ENCODE results near the gene SUCO.
A peak's percentile ranks its signal among the peaks of the same experiment; 100 is the strongest.
"Not testable (repeated sequence)": the region's sequence is repeated elsewhere in the genome, so short reads cannot be mapped to it uniquely, and the experiment has no call there.

The SUCO gene, protein sequence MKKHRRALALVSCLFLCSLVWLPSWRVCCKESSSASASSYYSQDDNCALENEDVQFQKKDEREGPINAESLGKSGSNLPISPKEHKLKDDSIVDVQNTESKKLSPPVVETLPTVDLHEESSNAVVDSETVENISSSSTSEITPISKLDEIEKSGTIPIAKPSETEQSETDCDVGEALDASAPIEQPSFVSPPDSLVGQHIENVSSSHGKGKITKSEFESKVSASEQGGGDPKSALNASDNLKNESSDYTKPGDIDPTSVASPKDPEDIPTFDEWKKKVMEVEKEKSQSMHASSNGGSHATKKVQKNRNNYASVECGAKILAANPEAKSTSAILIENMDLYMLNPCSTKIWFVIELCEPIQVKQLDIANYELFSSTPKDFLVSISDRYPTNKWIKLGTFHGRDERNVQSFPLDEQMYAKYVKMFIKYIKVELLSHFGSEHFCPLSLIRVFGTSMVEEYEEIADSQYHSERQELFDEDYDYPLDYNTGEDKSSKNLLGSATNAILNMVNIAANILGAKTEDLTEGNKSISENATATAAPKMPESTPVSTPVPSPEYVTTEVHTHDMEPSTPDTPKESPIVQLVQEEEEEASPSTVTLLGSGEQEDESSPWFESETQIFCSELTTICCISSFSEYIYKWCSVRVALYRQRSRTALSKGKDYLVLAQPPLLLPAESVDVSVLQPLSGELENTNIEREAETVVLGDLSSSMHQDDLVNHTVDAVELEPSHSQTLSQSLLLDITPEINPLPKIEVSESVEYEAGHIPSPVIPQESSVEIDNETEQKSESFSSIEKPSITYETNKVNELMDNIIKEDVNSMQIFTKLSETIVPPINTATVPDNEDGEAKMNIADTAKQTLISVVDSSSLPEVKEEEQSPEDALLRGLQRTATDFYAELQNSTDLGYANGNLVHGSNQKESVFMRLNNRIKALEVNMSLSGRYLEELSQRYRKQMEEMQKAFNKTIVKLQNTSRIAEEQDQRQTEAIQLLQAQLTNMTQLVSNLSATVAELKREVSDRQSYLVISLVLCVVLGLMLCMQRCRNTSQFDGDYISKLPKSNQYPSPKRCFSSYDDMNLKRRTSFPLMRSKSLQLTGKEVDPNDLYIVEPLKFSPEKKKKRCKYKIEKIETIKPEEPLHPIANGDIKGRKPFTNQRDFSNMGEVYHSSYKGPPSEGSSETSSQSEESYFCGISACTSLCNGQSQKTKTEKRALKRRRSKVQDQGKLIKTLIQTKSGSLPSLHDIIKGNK (N-terminal part only)

DNA sequence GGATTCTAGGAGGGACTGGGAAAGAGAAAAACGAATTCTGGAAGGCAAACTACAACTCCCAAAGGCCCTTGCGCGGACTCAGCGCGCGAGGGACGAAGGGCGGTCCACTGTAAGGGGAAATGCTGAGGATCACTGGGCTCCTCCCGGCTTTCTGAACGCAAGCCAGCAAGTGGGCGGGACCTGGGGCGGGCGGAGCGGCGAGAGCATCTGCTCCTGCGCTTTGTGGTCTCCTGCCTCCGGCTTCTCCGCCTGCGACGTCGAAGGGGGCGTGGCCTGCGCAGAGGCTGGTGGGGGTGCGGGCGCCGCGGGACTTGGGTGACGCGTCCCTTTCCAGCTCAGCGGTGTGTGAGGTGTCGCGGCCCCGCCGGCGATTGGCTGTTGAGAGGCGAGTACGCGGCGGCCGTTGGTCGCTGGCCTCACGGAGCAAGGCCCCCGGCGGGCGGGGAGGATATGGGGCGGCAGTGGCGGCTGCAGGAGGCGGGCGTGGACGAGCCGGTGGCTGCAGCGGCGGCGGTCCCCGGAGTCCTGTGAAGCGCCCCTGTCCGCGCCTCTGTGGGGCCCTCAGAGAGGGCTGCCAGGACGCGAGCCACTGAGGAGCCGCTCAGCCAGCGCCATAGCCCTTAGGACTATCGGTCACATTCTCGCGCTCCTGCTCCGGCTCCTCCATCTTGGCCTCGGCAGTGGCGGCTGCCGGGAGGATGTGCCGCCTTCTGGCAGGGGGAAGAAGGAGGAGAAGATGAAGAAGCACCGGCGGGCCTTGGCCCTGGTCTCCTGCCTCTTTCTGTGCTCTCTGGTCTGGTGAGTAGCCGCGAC lies at the start of gene SUCO:
SUCO (plus strand) TSS at position 451 of the 813 bp plus-strand sequence; CDS start at position 737, 286 bp downstream.
- DNase-seq (ENCODE audit: low spot score), result peak; percentile 99

DNA sequence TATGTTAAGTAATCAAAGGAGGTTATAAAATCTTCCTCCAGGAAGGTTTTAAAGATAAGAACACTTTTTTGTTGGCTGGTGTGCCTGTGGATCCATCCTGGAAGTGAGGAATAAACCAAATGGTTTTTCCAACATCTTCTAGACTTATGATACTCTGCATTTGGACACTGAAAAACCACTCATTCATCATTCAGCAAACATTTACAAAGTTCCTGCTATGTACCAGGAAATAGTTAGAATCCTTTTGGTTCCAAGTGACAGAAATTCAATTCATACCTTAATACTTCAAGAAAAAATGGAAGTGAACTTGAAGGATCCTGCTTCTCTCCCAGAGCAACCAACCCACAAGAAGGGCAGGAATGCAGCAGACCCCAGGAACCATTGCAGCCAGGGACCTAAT lies 49.5 kb upstream of the SUCO start:
- no peak for DNase-seq (ENCODE audit: low spot score)

DNA sequence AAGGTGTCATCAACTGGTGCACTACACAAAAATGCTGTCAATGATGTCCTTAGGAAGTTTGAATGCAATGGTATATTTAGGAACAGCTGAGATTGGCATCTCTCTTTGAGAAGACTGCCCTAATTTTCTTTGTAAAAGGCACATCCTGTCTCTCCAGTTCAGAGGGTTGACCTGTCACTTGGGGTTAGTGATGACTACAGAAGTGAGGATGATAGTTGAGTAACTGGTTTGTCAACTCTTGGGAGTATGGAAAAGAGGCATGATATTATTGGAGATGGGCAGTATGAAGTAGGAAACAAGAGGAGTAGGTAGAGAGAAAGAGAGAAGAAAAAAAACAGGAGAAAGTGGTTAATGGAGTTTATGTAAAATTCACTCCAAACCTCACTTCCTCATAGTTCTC lies 48.7 kb upstream of the SUCO start:
- DNase-seq (ENCODE audit: low spot score), result peak; percentile 19

DNA sequence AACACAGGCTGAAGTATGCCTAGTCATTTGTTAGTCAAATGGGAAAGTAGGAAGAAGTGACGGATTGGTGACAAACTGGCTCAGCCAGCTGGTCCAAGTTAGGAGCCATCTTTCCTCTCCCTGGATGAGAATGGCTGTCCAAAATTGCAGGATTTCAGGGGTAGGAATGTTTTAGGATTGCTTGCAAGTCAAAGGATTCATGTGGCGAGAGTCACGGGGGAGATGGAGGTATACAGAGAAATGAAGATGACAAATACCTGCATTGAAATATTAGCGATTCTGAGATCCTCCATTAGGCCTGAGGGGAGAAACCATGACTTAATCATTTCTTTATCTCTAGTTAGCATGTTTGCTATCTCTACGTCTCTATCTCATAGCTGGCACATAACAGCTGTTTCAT lies 47.3 kb upstream of the SUCO start:
- no peak for DNase-seq (ENCODE audit: low spot score)

DNA sequence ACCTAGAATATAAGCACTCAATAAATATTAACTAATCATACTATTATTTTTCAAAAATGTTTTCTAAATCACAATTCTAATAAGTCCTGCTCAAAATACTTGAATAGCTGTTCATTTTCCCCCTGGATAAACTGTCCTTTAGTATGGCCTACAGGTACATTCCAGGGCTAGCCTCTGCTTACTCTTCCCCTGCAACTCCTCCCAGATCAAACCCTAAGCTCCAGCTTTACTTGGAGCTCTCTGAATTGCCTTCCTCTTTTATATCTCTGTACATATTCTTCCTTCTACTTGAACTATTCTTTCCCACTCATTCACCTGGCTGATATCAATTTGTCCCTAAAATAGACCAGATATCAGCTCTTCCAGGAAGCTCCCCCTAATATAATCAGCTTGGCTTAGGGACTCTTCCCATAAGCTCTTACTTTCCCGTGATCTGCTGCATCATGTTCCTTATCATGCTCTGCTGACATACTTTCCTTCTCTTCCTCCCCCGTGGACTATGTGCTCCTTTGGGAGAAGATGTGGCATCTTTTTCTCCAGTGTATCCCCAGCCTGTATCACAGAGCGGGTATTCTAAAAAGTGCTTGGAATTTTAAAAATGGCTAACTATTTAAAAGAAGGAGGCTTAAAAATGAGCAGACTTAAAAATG lies 46.0 kb upstream of the SUCO start:
- no peak for DNase-seq (ENCODE audit: low spot score)

DNA sequence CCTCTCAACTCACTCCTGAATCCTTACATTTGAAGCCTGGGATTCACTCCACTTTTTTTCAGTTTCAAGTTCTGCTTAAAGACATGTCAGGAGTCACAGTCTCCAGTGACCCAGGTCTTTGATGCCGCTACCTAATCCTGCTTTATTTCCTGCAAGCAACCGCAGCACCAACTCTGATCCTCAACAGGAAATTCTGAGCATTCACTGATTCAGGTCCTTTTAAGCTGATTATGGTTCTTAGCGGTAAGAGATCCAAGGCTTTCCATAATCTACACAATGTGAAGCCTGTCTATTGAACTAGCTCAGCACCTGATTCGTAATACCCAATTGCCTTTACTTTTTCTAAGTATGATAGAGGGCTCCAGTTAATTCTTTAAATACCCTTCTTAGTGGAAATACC lies 45.4 kb upstream of the SUCO start:
- no peak for DNase-seq (ENCODE audit: low spot score)

DNA sequence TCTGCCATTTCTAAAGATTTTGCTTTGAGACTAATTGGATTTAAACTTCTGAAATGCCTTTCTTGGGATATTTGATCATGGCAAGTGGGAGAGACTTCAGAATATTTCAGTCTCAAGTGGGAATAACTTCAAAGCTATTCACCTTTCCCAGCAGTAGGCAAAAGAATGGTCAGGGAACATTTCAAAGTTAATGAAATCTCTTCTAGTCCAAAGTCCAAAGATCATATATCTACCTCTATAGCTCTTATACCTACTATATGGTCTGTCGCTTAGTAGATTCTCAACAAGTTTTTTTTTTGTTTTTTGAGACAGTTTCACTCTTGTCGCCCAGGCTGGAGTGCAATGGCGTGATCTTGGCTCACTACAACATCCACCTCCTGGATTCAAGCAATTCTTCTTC lies 44.6 kb upstream of the SUCO start:
- no peak for DNase-seq (ENCODE audit: low spot score)

DNA sequence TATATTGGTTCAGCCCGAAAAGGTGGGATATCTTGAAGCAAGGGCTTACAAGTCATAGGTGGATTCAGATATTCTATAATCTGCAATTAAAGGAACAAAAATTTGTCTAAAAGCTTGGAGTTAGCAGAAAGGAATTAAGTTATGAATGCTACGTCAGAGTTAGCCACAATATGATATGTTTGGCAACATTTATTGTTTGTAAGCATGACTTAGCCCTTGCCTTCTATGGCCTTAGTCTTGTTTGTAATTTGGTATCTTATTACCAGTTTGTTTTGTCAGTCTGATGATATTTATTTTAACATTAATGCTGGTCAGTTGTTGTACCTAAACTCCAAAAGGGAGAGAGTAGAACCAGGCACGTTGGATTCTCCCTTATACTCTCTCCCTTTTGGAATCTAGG lies 43.1 kb upstream of the SUCO start:
- DNase-seq (ENCODE audit: low spot score), result no peak

DNA sequence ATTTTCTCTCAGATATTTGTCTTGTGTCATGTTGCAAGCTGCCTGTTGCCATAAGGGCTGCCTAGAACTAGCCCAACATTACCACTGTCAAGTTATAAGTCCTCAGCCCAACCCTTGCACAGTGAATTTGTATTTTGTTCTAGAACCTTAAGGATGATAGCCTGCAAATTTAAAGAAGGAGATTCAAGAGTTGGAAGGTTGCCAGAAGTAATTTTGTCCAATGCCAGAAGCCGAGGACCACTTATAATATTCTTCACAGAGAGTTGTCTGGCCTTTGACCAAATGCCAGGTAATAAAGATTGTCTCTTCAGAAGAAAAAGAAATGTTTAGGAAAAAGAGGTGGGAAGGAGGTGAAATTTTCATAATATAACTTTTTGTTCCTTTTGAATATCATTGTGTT lies 40.5 kb upstream of the SUCO start:
- DNase-seq (ENCODE audit: low spot score), result no peak

DNA sequence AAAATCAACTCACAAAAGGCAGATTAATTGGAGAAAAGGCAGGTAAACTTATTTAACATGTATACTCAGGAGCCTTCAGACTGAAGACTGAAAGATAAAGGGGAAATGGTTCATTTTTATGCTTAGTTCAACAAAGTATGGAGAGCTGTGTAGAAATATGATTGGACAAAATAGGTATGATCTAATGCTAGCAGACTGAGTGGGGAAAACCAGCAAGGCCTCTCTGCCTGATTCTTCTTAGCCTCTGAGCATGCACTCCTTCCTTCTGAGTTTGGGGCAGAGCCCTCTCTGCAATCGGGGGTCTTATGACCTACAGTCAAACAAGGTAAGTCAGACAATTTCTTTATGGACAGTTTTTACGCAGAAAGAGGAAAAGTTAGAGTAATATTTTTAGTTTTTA lies 38.8 kb upstream of the SUCO start:
- no peak for DNase-seq (ENCODE audit: low spot score)

DNA sequence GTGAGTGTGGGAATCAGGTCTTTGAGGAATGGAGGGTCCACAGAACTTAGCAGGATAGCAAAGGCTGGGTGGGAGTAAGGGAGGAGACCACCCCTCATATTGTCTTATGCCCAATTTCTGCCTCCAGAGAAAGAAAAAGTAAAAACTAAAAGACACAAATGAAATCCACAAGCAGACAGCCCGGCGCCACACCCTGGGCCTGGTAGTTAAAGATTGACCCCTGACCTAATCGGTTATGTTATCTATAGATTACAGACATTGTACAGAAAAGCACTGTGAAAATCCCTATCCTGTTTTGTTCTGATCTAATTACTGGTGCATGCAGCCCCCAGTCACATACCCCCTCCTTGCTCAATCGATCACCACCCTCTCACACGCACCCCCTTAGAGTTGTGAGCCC lies 36.8 kb upstream of the SUCO start:
- DNase-seq (ENCODE audit: low spot score), result not testable (repeated sequence)

DNA sequence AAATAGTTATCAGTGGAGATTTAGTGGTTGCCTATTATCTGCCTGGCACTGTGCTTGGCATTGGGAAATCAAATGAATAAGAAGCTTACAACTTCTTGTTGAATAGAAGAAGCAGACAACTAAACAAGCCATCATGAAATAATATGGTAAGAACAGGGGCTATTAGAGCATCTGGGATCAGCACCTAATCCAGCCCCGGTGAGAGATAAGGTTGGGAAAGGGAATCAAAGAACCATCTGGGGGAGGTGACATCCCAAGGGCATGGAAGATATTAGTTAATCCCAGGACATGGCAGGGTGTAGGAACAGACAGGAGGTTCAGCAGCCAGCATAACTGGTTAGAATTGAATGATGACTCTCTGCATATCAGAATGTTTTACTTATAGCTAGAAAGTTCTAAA lies 36.3 kb upstream of the SUCO start:
- DNase-seq (ENCODE audit: low spot score), result no peak

DNA sequence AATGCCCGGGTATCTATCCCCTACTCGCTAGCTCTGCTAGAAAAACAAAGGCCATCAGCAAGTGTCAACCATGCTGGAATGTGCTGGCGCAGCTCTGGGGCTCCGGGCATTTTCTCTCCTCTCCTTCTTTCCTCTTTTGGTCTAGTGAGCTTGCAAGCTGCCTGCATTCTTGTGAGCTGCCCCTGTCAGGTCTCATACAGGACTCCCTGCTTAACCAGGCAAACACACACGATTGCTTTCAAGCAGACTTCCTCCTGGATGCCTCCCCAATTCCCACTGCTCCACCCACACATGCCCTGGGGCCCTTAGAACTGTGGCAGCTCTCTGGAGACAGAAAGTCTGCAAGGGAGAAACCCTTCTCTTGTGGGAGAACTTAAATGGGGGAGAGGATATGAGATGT lies 35.7 kb upstream of the SUCO start:
- DNase-seq (ENCODE audit: low spot score), result no peak

DNA sequence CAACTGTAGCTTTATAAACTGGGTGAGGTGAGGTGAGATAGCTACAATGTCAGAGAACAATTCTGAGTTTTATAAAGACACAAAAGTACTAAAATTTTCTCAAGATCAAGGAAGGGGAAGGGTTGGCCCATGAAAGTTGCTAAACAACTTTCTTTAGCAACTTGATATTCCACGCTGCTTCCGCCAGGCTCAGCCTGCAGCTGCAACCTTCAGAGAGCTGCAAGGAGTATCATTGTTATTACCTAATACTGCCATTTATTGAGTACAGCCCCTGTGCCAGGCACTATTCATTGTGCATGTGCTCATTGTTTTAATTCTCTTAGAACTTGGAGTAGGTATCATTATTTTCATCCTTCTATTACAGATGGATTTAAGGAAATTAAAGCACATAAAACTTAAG lies 34.1 kb upstream of the SUCO start:
- DNase-seq (ENCODE audit: low spot score), result no peak

DNA sequence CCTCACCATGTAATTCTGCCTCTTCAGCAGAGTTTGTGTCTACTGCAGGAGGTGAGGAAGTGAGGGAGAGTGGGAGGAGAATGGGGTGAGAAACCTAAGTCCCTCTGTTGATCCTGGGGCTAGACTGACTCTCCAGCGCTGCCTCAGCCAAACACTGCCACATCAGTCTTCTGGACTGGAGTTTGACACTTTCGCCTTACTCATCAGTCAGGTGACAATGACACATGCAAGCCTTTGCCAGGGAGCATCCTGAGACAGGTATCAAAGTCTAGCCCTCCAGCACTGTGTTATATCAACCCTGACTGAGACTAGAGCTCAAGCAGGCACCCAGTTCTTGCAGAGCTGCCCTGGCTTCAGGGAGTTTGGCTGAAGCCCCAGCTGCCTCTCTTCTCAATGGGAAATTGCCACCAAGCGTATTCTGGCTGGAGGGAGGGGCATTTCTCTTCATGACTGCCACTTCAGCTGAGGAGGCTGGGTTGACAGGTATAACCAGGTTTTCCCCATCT lies 33.3 kb upstream of the SUCO start:
- peak; percentile 76 for DNase-seq (ENCODE audit: low spot score)

DNA sequence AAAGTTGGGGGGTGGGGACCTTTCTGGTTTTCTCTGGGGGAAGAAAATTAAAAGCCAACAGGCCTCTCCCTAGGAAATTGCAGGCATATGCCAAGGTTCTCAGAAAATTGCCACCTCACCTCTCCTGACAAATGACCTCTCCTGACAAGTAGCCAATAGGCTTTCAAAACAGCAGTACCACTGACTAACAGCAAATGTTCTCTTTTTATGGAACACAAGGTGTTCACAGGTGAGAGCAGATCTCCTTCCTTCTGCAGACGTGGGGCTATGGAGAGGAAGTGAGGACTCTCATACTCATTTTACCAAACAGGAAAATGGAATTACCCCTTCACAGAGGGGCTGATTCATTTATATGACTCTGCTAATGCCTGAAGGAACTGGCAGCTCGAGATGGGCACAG lies 32.7 kb upstream of the SUCO start:
- no peak for DNase-seq (ENCODE audit: low spot score)

DNA sequence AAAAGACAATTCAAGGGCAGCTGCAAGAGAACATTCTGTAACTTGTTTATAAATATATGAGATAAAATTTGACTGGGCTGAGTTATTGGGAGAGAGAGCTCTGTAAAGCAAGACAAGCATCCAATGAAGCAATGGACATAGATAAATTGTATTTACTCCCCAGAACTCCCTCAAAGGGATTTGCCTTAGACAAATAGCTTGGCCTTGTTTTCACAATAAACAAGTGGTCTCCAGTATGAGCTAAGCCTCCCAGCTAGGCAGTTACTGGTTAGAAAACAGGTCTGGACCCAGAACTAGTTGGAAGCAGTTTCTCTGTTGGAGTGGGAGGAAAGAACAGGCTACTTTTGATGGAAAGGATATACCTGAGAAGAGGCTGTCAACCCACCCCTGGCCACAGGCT lies 25.2 kb upstream of the SUCO start:
- DNase-seq (ENCODE audit: low spot score), result no peak

DNA sequence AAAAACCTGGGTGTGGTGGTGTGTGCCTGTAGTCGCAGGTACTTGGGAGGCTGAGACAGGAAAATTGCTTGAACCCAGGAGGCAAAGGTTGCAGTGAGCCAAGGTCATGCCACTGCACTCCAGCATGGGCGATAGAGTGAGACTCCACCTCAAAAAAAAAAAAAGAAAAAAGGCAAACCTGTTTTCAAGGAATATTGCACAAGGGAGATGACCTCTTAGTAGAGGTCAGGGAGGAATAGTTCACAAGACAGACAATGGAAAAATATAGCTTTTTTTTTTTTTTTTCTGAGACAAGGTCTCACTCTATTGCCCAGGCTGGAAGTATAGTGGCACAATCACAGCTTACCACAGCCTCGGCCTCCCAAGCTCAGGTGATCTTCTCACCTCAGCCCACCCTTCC lies 22.5 kb upstream of the SUCO start:
- no peak for DNase-seq (ENCODE audit: low spot score)

DNA sequence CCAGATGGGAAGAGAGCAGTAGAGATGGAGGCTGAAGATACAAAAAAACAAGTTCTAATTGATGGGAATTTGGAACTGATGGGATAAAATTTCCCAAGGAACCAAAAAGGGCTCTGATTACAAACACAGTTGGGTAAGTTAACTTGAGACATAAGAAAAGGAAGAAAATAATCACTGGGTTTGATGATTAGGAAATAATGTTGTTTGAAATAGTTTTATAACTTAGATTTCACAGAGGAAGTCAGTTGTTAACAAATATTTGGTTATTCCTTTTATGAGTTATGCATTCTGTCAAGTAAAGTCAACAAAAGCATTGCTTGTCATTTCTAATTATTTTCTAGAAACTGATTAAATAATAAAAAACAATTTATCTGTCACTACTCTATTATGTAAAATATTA lies 20.4 kb upstream of the SUCO start:
- no peak for DNase-seq (ENCODE audit: low spot score)

DNA sequence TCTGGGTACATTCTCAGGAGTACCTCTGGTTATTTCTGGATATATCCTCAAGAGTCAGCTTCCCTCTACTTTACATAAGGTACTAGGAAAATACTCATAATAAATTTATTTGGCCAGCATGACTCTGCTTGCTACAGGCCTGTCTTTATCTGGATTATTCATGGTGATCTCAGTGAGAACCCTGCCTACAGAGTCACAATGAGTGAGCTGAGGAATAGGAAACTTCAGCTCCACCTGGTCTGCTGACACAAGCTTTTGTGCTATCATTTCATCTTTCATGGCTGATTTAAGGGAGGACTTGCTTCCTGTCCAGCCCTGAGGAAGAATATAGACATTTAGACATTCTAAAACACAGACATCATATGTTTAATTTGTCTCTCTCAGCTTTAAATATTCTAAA lies 19.5 kb upstream of the SUCO start:
- no peak for DNase-seq (ENCODE audit: low spot score)

DNA sequence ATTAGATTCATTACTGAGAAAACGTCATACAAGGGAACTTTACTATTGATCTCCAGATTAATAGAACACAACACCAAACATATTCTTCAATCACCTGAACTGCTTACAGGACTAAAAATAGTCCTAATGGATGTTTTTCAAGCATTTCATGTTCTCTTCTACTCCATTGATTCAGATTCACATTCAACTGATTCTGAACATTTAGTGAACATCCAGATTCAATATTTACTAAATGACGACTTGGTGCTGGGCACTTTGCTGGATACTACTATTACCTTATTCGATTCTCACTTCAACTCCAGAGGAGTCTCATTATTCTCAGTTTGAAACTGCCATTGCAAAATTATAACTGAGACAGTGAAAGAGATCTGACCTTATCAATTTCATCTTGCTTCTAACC lies 18.8 kb upstream of the SUCO start:
- DNase-seq (ENCODE audit: low spot score), result no peak

Data from LoVo (cell line).